ENCODE data around the gene SLC12A7. TPM values are rescaled to one million over a fixed set of nuclear protein-coding genes. Genes with fewer than 3 reads are reported as not detected.

SLC12A7 gene
- total RNA-seq, 1 experiment from 2014 or later = 30.8 TPM

DNA sequence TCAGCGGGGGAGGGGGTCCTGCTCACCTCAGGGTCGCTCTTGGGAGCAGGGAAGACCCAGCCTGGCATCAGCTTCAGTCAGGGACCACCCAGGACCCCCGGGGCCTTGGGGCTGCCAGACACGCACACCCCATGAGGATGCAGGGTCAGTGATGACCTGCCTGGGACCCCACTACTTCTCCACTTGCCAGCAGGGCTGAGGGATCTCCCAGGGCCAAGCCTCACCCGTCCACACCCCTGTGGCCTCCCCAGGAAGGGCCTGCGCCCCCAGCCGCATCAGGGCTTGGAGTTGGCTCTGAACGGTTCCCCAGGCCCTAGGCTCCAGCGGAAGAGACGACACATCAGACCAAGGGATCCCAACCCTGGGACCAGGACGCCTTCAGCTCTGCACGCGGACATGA, 33.7 kb downstream of the SLC12A7 start:
- Histone ChIP-seq H3T11ph (ENCODE audit: low read length) (no peak overlapping the region), H2BK5ac (ENCODE audit: insufficient read length, low read length) (no peak overlapping the region), H3K9ac (ENCODE audit: extremely low read depth, insufficient read length, low read length) (no peak overlapping the region), H3K23ac (ENCODE audit: insufficient read length, low read depth, low read length) (no peak overlapping the region), H2BK12ac (ENCODE audit: insufficient read length, low read depth, low read length) (no peak overlapping the region), H2AFZ (ENCODE audit: low read length) (no peak overlapping the region), H3K79me1 (ENCODE audit: insufficient read depth, low read depth, low read length, poor library complexity, severe bottlenecking) (no peaks in the 10 kb centered on the region), H4K5ac (ENCODE audit: insufficient read length, low read depth, low read length) (no peak overlapping the region), H2BK120ac (ENCODE audit: low read depth, low read length, poor library complexity, severe bottlenecking) (no peak overlapping the region), H3K9me3 (ENCODE audit: control insufficient read depth, low read depth, low read length) (no peaks in the 10 kb centered on the region), H3K4me1 (ENCODE audit: insufficient read depth, low read length) (no peaks in the 10 kb centered on the region), H3K4ac (ENCODE audit: low read depth, low read length) (no peak overlapping the region), H2BK20ac (ENCODE audit: low read depth, low read length, poor library complexity, severe bottlenecking) (no peak overlapping the region), H3K4me2 (ENCODE audit: insufficient read depth, insufficient read length, low read length) (no peak overlapping the region), H4K20me1 (ENCODE audit: control insufficient read depth, insufficient read depth, insufficient read length) (no peaks in the 10 kb centered on the region), H3K79me2 (ENCODE audit: insufficient read depth, low read length) (no peaks in the 10 kb centered on the region; the same call in 1 of the 2 replicates), H4K8ac (replicated peaks; ENCODE audit: insufficient read length, low read depth, low read length) (no peak overlapping the region), H3K14ac (ENCODE audit: insufficient read depth, low read length) (no peak overlapping the region), H3K18ac (ENCODE audit: insufficient read length, low read depth, low read length) (no peak overlapping the region), H3K56ac (ENCODE audit: insufficient read length, low read depth, low read length) (no peak overlapping the region), H3K23me2 (ENCODE audit: insufficient read length, low read depth, low read length, poor library complexity, severe bottlenecking) (no peaks in the 10 kb centered on the region), H4K91ac (ENCODE audit: insufficient read length, low read depth, low read length) (no peak overlapping the region), H3K27ac (ENCODE audit: insufficient read length, low read depth, low read length) (no peak overlapping the region), H2AK5ac (ENCODE audit: insufficient read length, low read length) (no peak overlapping the region), H2BK15ac (ENCODE audit: low read depth, low read length) (no peak overlapping the region), H3K27me3 (ENCODE audit: insufficient read depth, low read length) (no peaks in the 10 kb centered on the region)
- H3K27me3 Mint-ChIP-seq (ENCODE audit: low read depth) = no peaks in the 10 kb centered on the region
- no peaks in the 10 kb centered on the region for H3K9me3 Mint-ChIP-seq
- no peaks in the 10 kb centered on the region for H3K4me1 Mint-ChIP-seq
- peaks cover 8 to 34% (median 26%) of the 10 kb centered on the region in 3 experiments for H3K36me3 Mint-ChIP-seq (ENCODE audit: insufficient read depth in 1 of 3, low read depth in 3 of 3)
- TF ChIP-seq, protein P1, sequence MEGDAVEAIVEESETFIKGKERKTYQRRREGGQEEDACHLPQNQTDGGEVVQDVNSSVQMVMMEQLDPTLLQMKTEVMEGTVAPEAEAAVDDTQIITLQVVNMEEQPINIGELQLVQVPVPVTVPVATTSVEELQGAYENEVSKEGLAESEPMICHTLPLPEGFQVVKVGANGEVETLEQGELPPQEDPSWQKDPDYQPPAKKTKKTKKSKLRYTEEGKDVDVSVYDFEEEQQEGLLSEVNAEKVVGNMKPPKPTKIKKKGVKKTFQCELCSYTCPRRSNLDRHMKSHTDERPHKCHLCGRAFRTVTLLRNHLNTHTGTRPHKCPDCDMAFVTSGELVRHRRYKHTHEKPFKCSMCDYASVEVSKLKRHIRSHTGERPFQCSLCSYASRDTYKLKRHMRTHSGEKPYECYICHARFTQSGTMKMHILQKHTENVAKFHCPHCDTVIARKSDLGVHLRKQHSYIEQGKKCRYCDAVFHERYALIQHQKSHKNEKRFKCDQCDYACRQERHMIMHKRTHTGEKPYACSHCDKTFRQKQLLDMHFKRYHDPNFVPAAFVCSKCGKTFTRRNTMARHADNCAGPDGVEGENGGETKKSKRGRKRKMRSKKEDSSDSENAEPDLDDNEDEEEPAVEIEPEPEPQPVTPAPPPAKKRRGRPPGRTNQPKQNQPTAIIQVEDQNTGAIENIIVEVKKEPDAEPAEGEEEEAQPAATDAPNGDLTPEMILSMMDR (conservative IDR thresholded peaks at IDR 0.05) = no peak
- WGBS (ENCODE audit: extremely low coverage, insufficient read length, low lambda C conversion rate) = no CpG with 5 or more reads among the region's 13 CpGs
- no peak overlapping the region; a peak in 2 of 7 replicates for H3K27ac Mint-ChIP-seq
- no peak overlapping the region for H3K4me3 Mint-ChIP-seq
- DNase-seq = no peak

Measured in H9 (cell line).